IPS-20b (cell line): Measurements from ENCODE around the gene DRAM1.
"Not testable (repeated sequence)": the region's sequence is repeated elsewhere in the genome, so short reads cannot be mapped to it uniquely, and the experiment has no call there.

Experiments used
- H3K27ac ChIP-seq: one replicate; pipeline ENCODE4 v1.5.1; 2013; ENCODE audit warnings: low read length
- H3K27me3 ChIP-seq: 2 replicates; pipeline ENCODE4 v1.6.1; 2013; ENCODE audit warnings: mild to moderate bottlenecking, low read length, inconsistent platforms; ENCODE audit not compliant: insufficient read depth
- H3K36me3 ChIP-seq: 2 replicates; pipeline ENCODE4 v1.6.1; 2013; ENCODE audit warnings: low read depth, mild to moderate bottlenecking, inconsistent platforms, low read length, moderate library complexity; ENCODE audit not compliant: insufficient read depth
- H3K4me1 ChIP-seq: 2 replicates; pipeline ENCODE4 v1.6.1; 2013; ENCODE audit warnings: mild to moderate bottlenecking, control low read depth, inconsistent platforms, low read length, moderate library complexity; ENCODE audit not compliant: insufficient read depth
- H3K4me3 ChIP-seq: 2 replicates; pipeline ENCODE4 v1.5.1; 2013; ENCODE audit warnings: mild to moderate bottlenecking, low read length, inconsistent platforms
- H3K9ac ChIP-seq: 2 replicates; pipeline ENCODE4 v1.6.1; 2013; ENCODE audit warnings: low read depth, mild to moderate bottlenecking, inconsistent platforms, low read length, moderate library complexity
- H3K9me3 ChIP-seq: 2 replicates; pipeline ENCODE4 v1.6.1; 2013; ENCODE audit warnings: mild to moderate bottlenecking, low read depth, low read length, inconsistent platforms; ENCODE audit not compliant: insufficient read depth

Gene DRAM1

DNA sequence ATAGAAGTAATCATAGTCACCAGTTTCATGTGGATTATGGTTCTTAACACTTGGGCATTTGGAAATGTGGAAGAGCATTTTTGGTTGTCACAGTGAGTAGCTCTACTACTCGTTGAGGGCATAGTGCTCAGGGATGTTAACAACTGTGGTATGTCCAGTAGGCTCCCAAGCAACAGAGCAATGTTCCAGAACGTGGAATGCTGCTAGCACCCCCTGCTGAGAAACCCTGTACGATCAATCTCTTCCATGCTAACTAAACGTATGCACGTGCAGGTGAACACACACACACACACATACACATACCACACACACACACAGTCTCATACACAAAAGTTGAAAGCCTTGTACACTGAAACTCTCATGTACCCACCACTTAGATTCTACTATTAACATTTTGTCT lies 30.1 kb upstream of the DRAM1 start:
- H3K4me1 ChIP-seq, result no peaks in the 10 kb centered on the region
- H3K36me3 ChIP-seq, result no peaks in the 10 kb centered on the region
- H3K9me3 ChIP-seq, result no peaks in the 10 kb centered on the region

DNA sequence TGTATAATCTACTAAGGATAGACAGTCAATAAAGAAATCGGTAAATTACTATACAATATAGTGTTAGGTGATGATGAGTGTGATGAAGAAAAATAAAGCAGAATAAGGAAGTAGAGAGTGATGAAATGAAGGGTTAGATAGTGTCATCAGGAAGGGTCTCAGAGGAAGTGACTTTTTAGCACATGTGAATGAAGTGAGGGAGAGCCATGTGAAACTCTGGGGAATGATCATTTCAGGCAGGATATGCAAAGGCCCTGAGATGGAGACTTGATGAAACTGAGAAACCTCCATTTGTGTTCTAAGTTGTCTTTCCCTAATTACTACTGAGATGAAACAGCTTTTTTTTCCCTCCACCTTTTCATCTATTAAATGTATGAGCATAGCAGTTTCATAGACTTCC lies 27.2 kb upstream of the DRAM1 start:
- no peaks in the 10 kb centered on the region for H3K36me3 ChIP-seq
- no peak overlapping the region for H3K27ac ChIP-seq
- no peak overlapping the region for H3K4me3 ChIP-seq
- no peaks in the 10 kb centered on the region for H3K4me1 ChIP-seq
- H3K9ac ChIP-seq, result no peak overlapping the region
- no peaks in the 10 kb centered on the region for H3K9me3 ChIP-seq
- H3K27me3 ChIP-seq, result no peaks in the 10 kb centered on the region

More for the DNA sequence above, 30.1 kb upstream of the DRAM1 start:
- Histone ChIP-seq H3K27ac (no peak overlapping the region), H3K9ac (no peak overlapping the region), H3K27me3 (no peaks in the 10 kb centered on the region), H3K4me3 (no peak overlapping the region)

DNA sequence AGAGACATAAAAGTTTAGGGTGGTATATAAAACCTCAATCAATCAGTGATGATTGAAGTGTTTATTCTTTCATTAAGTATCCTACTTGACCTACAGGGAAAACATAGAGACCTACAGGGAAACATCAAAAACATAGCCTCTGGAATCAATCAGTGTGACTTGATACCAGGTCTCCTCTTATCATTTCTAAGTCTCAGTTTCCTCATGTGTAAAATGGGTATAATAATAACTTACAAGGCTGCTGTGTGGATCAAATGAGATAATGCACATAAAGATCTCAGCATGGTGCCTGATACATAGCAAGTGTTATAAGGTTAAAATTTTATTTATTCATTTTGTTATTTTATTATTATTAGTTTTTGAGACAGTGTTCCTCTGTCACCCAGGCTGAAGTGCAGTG lies 24.4 kb upstream of the DRAM1 start:
- H3K9ac ChIP-seq, result no peak overlapping the region
- no peaks in the 10 kb centered on the region for H3K27me3 ChIP-seq
- H3K27ac ChIP-seq, result no peak overlapping the region
- no peaks in the 10 kb centered on the region for H3K9me3 ChIP-seq
- H3K36me3 ChIP-seq, result no peaks in the 10 kb centered on the region
- H3K4me3 ChIP-seq, result no peak overlapping the region
- H3K4me1 ChIP-seq, result no peaks in the 10 kb centered on the region

DNA sequence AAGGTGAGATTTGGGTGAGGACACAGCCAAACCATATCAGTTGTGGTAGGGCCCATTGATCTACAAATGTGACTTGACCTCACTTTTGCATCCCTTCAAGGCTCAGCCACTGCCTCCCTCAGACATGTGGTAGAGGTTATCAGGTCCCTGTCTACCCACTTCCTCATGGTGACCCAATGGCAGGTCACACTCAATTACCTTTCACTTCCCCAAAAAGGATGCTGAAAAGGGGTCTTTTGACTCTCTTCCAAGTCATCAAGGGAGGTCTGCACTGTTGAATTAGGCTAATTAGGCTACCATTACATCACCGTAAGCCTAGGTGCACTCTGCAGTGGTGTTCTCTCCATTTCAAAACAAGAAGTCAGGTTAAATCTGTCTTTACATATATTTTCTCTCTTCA lies 22.6 kb upstream of the DRAM1 start:
- Histone ChIP-seq H3K9ac (no peak overlapping the region), H3K4me3 (no peak overlapping the region), H3K36me3 (no peaks in the 10 kb centered on the region), H3K4me1 (no peaks in the 10 kb centered on the region), H3K9me3 (no peaks in the 10 kb centered on the region), H3K27ac (no peak overlapping the region), H3K27me3 (no peaks in the 10 kb centered on the region)

DNA sequence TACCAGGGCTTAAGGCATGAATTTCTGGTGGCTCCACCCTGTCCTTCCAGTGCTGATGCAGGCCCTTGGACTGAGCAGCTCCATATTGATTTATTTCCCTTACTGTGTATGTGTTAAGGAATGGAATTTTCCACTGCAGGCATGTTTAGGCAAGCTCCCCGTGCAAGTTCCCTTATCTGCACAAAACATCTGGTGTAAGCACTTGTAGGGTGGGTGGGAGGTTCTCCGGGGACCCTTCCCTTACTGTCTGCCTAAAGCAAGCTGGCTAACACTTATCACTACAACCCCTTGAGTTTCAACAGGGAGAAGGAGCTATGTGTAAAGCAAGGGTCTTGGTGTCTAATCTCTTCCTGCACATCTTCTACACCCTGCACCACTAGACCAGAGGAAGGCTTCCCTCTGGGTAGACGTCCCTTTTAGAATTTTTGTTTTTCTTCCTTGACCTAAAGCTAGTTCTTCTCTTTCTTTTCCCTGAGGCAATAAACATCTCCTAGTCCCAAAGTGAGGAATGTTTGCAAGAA lies 22.0 kb upstream of the DRAM1 start:
- Histone ChIP-seq H3K27ac (no peak overlapping the region), H3K4me1 (no peaks in the 10 kb centered on the region), H3K4me3 (no peak overlapping the region), H3K9ac (no peak overlapping the region), H3K36me3 (no peaks in the 10 kb centered on the region), H3K9me3 (no peaks in the 10 kb centered on the region), H3K27me3 (no peaks in the 10 kb centered on the region)

DNA sequence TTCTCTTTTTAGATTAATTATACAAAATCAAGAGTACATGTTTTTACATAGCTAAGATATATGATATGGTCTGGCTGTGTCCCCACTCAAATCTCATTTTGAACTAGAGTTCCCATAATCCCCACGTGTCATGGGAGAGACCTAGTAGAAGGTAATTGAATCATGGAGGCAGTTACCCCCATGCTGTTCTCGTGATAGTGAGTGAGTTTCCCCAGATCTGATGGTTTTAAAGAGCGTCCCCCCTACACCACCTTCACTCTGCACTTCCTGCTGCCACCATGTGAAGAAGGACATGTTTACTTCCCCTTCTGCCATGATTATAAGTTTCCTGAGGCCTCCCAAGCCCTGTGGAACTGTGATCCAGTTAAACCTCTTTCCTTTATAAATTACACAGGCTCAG lies 21.4 kb upstream of the DRAM1 start:
- Histone ChIP-seq H3K4me3 (no peak overlapping the region), H3K4me1 (no peaks in the 10 kb centered on the region), H3K9ac (no peak overlapping the region)

DNA sequence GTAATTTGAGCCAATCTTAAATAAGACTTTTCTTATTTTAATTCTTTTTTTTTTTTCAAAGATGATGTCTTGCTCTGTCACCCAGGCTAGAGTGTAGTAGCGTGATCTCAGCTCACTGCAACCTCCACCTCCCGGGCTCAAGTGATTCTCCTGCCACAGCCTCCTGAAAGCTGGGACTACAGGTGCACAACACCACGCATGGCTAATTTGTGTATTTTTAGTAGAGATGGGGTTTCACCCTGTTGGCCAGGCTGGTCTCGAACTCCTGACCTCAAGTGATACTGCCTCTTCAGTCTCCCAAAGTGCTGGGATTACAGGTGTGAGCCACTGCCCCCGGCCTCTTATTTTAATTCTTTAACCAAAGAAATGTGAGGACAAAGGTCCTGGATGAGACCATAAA lies 20.8 kb upstream of the DRAM1 start:
- not testable (repeated sequence) for H3K4me3 ChIP-seq, H3K9ac ChIP-seq

More for the DNA sequence above, 21.4 kb upstream of the DRAM1 start:
- Histone ChIP-seq H3K9me3 (no peaks in the 10 kb centered on the region), H3K27ac (no peak overlapping the region), H3K27me3 (no peaks in the 10 kb centered on the region), H3K36me3 (no peaks in the 10 kb centered on the region)

DNA sequence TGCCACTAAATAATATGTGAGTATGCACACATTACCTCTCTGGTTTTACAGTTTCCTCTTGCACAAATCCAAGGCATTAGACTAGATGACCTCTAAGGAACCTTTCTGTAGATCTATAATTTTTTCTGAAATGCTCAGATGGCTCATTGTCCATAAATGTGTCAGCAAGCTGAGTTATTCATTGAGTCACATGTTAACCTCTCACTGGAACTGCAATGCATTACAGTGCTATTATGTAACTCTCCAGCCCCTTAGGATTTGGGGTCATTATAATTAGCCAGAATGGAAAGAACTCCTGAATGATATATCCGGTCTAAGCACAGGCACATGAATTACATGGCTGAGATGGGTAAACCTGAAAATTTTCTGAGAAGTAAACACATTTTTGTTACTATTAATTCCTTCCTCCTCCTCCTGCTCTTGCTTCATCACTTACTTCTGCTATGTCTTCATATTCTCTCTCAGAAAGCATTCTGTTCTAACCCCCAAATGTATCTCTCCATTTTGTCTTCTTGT lies 20.3 kb upstream of the DRAM1 start:
- H3K9ac ChIP-seq, result no peak overlapping the region
- H3K27ac ChIP-seq, result no peak overlapping the region
- H3K36me3 ChIP-seq, result no peaks in the 10 kb centered on the region
- H3K4me3 ChIP-seq, result no peak overlapping the region
- H3K4me1 ChIP-seq, result 0 out of 2 replicates have a peak, but pooled peaks cover 1% of the 10 kb centered on the region
- H3K27me3 ChIP-seq, result no peaks in the 10 kb centered on the region
- H3K9me3 ChIP-seq, result no peaks in the 10 kb centered on the region

More for the DNA sequence above, 20.8 kb upstream of the DRAM1 start:
- H3K27ac ChIP-seq, H3K4me1 ChIP-seq, H3K36me3 ChIP-seq, H3K9me3 ChIP-seq, H3K27me3 ChIP-seq: not testable (repeated sequence)

DNA sequence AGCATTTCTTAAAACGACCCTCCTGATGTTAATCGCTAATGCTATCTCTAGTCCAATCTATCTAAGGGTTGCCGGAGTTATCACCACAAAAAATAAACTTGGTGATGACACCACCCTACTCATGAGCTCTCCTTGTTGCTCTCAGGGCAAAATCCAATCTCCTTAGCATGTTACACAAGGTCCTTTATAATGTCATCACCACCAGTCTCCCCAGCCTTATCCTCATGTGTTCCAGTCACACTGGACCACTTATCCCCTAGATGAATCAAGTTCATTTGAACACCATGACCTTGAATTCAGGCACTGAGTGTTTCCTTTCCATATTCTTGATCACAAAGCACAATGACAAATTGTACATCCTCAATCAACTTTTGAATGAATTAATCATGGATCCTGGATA lies 19.0 kb upstream of the DRAM1 start:
- no peak overlapping the region for H3K4me3 ChIP-seq
- H3K27me3 ChIP-seq, result no peaks in the 10 kb centered on the region
- no peaks in the 10 kb centered on the region for H3K36me3 ChIP-seq
- peaks cover 5% of the 10 kb centered on the region; the same call in 1 of the 2 replicates for H3K4me1 ChIP-seq
- no peak overlapping the region for H3K27ac ChIP-seq
- no peaks in the 10 kb centered on the region for H3K9me3 ChIP-seq
- no peak overlapping the region for H3K9ac ChIP-seq

DNA sequence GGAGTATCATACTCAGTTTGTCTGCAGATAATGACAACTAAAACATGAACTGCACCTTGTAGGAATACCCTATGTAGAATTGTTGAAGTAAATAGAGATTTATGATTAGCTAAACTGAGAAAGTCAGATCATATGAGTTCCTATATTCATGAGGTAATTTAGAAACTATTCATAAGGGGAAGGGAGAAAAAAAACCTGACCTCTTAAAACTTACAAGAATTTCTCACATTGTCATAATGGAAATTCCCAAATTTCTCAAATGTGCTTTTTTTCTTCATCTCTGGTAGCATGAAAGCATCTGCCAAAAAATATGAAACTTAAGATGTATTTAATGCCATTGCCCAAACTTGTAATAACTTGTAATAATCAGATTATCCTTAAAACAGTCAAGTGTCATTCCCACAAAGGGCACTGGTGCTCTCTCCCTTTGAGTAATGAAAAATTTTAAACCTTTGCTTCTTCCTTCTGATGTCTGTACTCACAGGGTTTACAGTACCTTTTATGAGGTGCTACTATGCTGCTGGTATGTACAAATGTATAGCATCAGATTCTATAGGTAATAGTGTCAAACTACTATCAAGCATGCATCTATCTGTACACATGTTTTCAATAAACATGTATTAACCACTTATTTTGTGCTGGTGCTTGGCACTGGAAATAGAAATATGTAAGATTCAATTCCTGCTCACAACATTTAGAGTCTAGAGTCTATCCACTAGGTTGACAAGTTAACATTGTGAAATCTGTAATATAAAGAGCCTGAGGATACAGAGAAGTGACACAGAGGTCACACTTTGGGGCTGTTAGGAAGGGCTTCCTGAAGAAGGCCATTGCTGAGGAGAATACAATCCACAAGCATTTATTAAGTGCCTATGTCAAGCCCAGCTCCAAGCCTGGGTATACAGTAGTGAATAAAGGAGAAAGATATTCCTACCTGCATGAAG lies 17.4 kb upstream of the DRAM1 start:
- H3K9ac ChIP-seq, result no peak overlapping the region
- H3K27me3 ChIP-seq, result no peaks in the 10 kb centered on the region
- no peaks in the 10 kb centered on the region for H3K36me3 ChIP-seq
- H3K9me3 ChIP-seq, result no peaks in the 10 kb centered on the region
- H3K4me1 ChIP-seq, result peaks cover 5% of the 10 kb centered on the region; the same call in 1 of the 2 replicates
- no peak overlapping the region for H3K4me3 ChIP-seq
- no peak overlapping the region for H3K27ac ChIP-seq

DNA sequence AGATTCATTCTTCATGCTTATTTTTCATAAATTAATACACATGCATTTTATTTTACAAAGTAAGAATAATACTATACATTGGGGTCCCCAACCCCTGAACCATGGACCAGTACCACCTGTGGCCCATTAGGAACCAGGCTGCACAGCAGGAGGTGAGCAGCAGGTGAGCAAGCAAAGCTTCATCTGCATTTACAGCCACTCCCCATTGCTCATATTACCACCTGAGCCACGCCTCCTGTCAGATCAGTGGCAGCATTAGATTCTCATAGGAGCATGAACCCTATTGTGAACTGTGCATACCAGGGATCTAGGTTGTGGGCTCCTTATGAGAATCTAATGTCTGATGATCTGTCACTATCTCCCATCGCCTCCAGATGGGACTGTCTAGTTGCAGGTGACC lies 15.7 kb upstream of the DRAM1 start:
- not testable (repeated sequence) for H3K4me3 ChIP-seq, H3K9me3 ChIP-seq, H3K36me3 ChIP-seq, H3K9ac ChIP-seq, H3K4me1 ChIP-seq, H3K27me3 ChIP-seq, H3K27ac ChIP-seq

DNA sequence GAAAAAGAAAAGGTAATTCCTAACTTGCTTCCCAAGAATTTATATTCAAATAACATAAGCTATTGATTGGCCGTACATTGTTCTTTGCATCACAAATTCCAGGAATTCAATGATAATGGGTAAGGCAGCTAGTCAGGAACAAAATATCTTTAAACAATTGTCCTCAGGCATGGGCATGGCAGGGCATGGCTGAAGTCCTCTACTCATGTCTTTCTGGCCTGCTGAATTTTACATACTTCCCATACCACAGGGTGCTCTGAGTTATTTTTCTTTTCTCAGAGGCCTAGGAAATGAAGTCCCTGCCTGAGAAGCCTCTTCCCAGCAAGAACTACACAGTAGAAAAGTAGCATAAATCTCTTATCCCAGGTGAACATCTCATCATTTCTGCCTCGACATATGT lies 15.1 kb upstream of the DRAM1 start:
- no peak overlapping the region for H3K9ac ChIP-seq
- H3K27me3 ChIP-seq, result no peaks in the 10 kb centered on the region
- peaks cover 5% of the 10 kb centered on the region; the same call in 1 of the 2 replicates for H3K4me1 ChIP-seq
- no peaks in the 10 kb centered on the region for H3K36me3 ChIP-seq
- no peak overlapping the region for H3K4me3 ChIP-seq
- H3K9me3 ChIP-seq, result no peaks in the 10 kb centered on the region
- H3K27ac ChIP-seq, result no peak overlapping the region
